Stimulated activated CD4-positive, alpha-beta T cell treated with anti-CD3 and anti-CD28 coated beads, Interleukin-1b, Interleukin-23, amount 100 ng/mL, for 4 hours (primary cell): Measurements from ENCODE around the gene GLMP.
"Not testable (repeated sequence)": the region's sequence is repeated elsewhere in the genome, so short reads cannot be mapped to it uniquely, and the experiment has no call there.

ENCODE experiments used
- DNase-seq, 2 donors: peaks; one replicate each; pipeline ENCODE4 v3.0.0-alpha.2; 2020; ENCODE audit warnings: low read depth in 2 of 2

Gene GLMP, protein sequence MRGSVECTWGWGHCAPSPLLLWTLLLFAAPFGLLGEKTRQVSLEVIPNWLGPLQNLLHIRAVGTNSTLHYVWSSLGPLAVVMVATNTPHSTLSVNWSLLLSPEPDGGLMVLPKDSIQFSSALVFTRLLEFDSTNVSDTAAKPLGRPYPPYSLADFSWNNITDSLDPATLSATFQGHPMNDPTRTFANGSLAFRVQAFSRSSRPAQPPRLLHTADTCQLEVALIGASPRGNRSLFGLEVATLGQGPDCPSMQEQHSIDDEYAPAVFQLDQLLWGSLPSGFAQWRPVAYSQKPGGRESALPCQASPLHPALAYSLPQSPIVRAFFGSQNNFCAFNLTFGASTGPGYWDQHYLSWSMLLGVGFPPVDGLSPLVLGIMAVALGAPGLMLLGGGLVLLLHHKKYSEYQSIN

DNA sequence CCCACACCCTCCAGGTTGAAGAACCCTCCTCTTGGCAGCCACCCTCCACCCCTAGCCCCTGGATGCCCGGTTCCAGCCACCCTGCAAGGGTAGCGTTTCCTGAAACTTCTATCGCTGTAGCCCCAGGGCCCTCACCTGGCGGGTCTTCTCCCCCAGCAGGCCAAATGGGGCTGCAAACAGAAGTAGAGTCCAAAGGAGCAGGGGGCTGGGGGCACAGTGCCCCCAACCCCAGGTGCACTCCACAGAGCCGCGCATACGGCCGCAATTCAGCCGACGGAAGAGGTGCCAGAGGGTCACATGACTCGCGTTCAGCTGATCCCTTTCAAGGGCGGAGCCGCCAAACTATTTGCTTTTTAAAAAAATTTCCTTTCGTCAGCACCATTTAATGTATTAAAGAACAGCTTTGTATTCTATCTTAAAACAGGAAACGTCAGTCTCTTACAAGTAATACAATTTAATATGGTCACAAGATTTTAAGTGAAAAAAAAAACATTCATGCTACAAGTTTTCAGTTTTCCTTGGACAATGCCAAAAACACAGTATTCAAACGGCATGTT is at the start of gene GLMP:
TSS of gene GLMP (minus strand) at position 289 of the 557 bp plus-strand sequence. CDS start at position 255, 34 bp downstream.
- peak in 1 of 2 donors; percentile 27 for DNase-seq

- DNase-seq, result no peak
Measured at GRCh38 chr1:156344409-156344808, 48.9 kb upstream of the GLMP start.

DNA sequence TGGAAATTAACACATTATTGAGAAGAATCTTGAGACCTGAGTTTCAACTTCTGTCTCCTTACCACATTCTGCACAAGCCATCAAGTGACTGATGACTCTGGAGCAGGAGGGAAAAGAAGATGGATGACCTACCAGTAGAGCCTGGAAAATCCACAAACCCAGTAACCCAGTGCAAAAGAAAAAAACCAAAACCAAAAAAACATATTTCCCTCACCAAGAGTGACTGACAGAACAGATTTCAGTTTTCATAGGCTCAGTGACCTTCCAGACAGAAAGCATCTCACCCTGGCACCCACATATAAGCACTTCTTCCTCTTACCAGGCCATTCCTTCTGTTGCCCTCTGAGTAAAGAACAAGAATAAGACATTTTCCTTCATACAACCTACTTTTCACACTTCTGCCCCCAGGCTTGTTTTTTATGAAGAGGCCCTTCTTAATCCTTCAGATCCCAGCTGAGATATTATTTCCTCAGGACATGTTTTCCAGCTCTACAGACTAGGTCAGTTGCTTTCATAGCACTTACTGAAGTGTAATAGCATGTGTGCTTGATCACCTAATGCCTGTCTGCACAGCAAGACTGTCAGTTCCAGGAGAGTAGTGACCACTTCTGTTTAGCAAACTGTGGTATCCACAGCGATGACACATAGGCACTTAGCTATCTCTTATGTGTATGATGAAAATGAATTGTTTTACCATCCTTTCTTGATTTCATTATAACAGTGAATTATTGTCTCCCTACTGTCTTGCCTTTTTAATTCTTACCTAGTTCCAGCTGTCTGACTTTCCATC is 46.9 kb upstream of the GLMP start:
- no peak for DNase-seq

- peak; percentile 98 to 99 for DNase-seq
Measured at GRCh38 chr1:156338180-156338976, 42.9 kb upstream of the GLMP start, which contains the start of the genes CCT3 and TSACC. CCT3 (minus strand) TSS chr1:156338292; CDS start chr1:156338184, 108 bp downstream. TSACC (plus strand) TSS chr1:156338526; CDS start chr1:156339758, 1,232 bp downstream.

DNA sequence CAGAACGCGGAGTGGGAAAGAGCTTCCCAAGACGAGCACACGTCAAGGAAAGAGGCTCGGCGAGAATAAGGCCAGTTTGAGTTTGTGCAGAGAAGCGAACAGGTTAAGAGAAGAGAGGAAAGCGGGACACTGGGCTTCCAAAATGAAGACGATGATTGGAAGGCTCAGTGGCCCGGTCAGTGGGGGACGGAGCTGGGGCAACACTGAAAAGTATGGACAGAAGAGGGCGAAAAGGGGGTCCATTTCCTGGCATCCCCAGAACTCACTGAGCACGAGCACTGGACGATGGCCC is 42.4 kb upstream of the GLMP start:
- DNase-seq, result peak in 1 of 2 donors; percentile 6

DNA sequence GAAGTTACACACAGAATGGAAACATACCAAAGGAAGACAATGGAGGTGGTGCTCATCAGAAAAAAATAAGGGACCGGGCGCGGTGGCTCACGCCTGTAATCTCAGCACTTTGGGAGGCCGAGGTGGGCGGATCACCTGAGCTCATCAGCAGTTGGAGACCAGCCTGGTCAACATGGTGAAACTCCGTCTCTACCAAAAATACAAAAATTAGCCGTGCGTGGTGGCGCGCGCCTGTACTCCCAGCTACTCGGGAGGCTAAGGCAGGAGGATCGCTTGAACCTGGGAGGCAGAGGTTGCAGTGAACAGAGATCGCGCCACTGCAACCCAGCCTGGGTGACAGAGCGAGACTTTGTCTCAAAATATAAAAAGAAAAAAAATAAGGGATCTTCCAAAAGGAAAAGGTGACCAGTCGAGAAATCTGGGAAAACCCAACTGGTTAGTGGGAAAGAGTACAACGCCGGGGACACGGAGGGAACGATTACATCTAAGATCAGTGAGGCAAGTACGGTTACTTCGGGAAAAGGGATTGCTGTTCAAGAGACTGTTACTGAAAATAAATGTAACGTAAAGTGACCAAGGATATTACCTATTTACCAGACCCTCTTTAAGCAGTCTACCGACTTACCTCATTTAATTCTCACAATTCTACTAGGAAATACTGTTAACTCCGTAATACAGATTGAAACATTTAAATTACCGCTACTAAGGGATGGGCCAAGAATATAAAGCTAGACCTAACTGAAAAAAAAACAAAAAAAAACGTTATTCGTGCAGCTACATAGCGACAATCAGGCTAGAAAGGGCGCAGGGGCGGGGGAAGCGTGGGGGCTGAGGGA is 41.8 kb upstream of the GLMP start:
- no peak for DNase-seq

DNA sequence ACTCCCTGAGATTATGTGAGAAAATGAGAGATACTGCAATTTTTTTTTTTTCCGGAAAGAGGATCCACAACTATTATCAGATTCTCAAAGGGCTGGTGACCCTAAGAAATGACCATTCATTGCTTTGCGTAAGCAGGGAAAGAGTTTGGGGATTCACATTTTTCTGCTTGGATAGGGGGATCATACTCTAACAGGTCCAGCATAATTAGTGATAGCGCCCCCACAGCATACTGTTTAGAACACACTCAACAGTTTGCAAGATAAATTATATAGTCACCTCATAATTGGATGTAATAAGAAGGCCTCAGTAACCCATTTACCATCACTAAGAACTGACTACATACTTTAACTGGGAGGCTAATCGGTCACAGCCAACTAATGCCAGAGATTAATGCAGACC is 40.8 kb upstream of the GLMP start:
- DNase-seq, result no peak

DNA sequence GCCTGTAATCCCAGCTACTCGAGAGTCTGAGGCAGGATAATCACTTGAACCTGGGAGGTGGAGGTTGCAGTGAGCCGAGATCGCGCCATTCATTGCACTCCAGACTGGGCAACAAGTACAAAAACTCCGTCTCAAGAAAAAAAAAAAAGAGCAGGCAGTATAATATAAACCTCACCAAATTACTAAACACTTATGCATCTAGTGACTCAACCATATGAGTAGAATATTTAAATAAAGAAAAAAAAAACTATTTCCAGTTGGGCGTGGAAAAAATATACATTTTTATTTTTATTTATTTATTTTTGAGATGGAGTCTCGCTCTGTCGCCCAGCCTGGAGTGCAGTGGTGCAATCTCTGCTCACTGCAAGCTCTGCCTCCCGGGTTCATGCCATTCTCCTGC is 27.7 kb upstream of the GLMP start:
- not testable (repeated sequence) for DNase-seq

GRCh38 chr1:156320560-156320959 is 25.1 kb upstream of the GLMP start:
- DNase-seq, result no peak

DNA sequence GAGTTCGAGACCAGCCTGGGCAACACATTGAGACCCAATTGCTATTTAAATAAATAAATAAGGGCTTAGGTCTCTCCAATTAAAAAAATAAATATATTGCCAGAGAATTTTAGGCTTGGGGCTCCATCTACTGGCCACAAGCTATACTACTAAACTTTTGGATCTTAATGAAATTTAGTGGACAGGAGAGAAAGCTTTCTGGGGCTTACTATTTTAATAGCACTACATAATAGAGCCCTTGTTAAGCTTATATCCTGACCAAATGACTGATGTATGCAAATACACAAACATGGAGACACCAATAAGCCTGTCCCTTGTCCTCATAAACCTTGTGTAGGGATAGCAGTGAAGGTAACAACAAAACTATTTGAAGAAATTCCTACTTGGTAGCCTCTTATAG is 24.2 kb upstream of the GLMP start:
- DNase-seq, result no peak

DNA sequence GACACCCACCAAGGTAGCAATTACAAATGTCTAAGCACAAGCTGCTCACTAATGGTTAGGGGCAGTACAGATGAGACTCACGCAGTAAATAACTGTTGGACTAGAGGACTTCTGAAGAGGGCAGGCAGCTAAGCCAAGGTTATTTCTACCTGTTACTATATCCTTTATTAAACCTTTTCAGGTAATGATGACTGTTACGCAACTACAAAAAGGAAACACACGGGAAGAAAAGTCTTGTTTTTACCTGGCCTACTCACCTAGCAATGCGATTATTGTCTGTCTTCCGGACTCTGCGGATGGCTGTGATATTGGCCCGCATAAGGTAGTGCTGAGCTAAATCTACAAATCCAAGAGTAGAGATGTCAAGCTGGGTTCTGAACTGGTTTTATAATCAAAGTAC is 21.4 kb upstream of the GLMP start:
- no peak for DNase-seq

DNA sequence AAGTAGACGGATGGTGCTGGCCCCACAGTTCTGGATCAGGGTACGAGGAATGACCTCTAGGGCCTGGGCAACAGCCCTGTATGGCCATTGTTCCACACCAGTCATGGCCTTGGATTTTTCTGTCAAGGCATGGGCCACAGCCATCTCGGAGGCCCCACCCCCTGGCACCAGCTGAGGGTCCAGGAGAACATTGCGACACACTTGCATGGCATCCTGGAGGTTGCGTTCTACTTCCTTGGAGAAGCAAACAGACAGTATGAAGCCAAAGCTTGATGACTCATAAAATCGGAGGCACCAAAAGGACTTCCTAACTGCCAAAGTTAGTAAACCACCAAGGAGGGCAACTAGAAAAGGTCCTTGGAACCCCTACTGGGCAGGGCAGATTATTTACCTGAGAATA is 15.5 kb upstream of the GLMP start:
- no peak for DNase-seq

GRCh38 chr1:156308078-156308477 is 12.6 kb upstream of the GLMP start:
- DNase-seq, result no peak

DNA sequence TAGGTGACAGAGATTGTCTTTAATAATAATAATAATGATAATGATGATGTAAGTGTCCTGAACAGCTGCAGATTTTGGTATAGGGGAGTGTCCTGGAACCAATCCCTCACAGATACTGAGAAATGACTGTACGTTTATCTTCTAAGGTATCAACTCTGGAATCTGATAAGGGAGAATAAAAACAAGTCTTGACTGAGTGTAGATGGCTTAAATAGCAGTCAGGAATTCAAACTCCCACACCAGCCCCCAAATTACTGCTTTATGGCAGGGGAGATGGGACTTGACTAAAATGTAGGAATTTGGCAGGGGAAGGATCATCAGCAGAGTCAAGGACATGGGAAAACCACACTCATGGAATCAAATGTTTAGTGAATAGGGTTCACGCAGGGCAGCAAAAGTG is 9.7 kb upstream of the GLMP start:
- DNase-seq, result no peak

GRCh38 chr1:156303241-156303640 is 7.8 kb upstream of the GLMP start:
- DNase-seq, result no peak

DNA sequence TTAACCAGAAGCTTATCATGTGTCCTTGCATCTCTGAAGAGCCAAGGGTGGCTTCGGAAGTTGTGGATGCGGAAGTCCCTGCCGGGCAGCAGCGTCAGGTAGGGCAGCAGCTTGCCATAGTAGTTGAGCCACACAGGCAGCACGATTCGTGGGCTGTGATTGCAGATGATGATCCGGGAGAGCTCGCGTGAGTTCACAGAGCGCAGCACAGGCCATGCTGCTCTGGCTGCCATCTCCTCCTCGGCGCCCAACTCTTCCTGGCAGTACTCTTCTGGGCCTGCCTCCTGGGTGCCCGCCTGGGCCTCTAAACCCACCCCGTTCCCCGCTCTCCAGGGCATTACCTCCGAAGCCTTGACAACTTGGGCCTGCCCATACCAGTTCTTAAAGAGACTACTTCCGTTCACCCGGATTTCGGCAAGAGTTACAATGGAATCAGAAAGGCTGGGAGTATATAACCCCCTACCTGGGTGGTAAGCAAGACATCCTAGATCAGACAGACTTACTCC is 3.4 kb upstream of the GLMP start, which contains the start of gene VHLL:
TSS of gene VHLL (minus strand) at position 456 of the 506 bp plus-strand sequence. CDS start at position 338, 118 bp downstream.
- DNase-seq, result no peak

DNA sequence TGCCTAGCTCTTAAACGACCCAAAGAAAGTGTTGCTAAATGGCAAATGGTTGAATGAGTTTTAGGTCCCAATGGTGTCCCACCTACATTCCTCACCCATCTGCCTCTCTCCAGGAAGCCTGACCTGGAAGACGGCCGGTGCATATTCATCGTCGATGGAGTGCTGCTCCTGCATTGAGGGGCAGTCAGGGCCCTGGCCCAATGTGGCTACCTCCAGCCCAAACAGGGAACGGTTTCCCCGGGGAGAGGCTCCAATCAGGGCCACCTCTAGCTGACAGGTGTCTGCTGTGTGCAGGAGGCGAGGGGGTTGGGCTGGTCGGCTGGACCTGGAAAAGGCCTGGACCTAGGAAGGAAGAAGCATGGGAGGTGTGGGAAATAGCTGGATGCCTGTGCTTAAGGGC is 1.6 kb downstream of the GLMP start:
- no peak for DNase-seq

GRCh38 chr1:156293098-156293434 is 2.4 kb downstream of the GLMP start:
- DNase-seq, result no peak

DNA sequence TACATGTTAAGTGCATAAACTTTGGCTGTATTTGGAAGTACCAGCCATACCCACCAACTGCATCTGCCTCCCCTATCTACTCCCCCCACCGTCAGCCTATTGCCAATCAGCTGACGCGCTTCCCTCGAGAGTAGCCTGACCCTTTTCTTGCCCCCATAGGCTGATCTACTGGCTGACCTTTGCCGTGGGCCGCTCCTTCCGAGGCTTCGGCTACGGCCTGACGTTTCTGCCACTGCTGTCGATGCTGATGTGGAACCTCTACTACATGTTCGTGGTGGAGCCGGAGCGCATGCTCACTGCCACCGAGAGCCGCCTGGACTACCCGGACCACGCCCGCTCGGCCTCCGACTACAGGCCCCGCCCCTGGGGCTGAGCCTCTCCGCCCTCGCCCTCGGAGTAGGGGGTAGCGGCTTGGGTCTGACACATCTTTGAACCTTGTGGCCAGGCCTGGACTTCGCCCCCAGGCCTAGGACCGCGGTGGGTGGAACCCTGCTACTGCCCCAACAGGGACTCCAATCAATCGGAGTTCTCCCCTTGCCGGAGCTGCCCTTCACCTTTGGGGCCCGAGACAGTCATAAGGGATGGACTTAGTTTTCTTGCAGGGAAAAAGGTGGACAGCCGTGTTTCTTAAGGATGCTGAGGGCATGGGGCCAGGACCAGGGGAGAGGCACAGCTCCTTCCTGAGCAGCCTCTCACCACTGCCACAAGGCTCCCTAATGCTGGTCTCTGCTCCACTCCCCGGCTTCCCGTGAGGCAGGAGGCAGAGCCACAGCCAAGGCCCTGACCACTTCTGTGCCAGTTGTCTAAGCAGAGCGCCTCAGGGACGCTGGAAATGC is 4.0 kb downstream of the GLMP start:
- DNase-seq, result no peak

- DNase-seq, result no peak
Measured at GRCh38 chr1:156289857-156290256, 5.6 kb downstream of the GLMP start.
